Measurements from ENCODE around the gene ARMCX5.

DNA sequence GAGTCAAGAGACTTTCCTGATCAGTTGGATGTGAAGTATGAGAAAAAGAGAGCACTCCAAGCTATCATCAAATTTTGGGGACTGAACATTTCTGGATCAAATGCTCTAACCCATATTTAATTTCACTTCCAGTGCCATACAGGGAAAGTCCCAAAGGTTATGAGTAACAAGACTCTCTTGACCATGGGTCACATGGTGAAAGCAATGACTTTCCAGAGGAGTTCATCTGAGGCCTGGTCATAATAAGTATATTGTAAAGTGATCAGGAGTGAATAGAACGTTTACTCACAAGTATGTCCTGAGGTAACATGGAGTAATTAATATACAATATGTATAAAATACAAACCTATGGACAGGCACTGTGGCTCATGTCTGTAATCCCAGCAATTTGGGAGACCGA is 40.7 kb upstream of the ARMCX5 start:
- TF ChIP-seq, protein P1, sequence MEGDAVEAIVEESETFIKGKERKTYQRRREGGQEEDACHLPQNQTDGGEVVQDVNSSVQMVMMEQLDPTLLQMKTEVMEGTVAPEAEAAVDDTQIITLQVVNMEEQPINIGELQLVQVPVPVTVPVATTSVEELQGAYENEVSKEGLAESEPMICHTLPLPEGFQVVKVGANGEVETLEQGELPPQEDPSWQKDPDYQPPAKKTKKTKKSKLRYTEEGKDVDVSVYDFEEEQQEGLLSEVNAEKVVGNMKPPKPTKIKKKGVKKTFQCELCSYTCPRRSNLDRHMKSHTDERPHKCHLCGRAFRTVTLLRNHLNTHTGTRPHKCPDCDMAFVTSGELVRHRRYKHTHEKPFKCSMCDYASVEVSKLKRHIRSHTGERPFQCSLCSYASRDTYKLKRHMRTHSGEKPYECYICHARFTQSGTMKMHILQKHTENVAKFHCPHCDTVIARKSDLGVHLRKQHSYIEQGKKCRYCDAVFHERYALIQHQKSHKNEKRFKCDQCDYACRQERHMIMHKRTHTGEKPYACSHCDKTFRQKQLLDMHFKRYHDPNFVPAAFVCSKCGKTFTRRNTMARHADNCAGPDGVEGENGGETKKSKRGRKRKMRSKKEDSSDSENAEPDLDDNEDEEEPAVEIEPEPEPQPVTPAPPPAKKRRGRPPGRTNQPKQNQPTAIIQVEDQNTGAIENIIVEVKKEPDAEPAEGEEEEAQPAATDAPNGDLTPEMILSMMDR (conservative IDR thresholded peaks at IDR 0.05) = no peak
- no peak for TF ChIP-seq EZH2 (IDR thresholded peaks at IDR 0.05; ENCODE audit: low read depth)
